ENCODE measurements around the gene NDUFS1. TPM values are rescaled to one million over a fixed set of nuclear protein-coding genes. Genes with fewer than 3 reads are reported as not detected.

The NDUFS1 gene
- total and polyA plus RNA-seq, 2 of the 8 experiments (the other 6 are each of a cell fraction or from before 2014, with no cell fraction given) = 42.1 to 97.0 TPM

DNA sequence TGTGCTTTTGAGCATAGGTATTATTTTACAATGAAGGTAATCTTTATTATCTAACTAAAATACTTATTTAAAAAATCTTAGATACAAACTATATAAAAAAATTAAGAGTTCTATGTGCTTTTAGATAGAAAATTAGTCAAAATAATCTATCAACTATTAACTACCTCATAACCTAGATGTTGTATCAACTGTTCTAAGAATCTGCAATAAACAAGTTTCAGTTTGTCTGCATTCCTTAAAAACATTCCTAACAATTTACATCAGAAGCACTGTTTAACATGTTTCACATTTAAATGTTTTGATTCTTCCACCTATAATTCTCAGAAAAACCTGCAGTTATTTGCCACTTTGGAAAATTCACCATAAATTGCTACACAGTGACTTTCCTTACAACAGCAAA, 33.3 kb downstream of the NDUFS1 start (continued):
- TF ChIP-seq, protein P1, sequence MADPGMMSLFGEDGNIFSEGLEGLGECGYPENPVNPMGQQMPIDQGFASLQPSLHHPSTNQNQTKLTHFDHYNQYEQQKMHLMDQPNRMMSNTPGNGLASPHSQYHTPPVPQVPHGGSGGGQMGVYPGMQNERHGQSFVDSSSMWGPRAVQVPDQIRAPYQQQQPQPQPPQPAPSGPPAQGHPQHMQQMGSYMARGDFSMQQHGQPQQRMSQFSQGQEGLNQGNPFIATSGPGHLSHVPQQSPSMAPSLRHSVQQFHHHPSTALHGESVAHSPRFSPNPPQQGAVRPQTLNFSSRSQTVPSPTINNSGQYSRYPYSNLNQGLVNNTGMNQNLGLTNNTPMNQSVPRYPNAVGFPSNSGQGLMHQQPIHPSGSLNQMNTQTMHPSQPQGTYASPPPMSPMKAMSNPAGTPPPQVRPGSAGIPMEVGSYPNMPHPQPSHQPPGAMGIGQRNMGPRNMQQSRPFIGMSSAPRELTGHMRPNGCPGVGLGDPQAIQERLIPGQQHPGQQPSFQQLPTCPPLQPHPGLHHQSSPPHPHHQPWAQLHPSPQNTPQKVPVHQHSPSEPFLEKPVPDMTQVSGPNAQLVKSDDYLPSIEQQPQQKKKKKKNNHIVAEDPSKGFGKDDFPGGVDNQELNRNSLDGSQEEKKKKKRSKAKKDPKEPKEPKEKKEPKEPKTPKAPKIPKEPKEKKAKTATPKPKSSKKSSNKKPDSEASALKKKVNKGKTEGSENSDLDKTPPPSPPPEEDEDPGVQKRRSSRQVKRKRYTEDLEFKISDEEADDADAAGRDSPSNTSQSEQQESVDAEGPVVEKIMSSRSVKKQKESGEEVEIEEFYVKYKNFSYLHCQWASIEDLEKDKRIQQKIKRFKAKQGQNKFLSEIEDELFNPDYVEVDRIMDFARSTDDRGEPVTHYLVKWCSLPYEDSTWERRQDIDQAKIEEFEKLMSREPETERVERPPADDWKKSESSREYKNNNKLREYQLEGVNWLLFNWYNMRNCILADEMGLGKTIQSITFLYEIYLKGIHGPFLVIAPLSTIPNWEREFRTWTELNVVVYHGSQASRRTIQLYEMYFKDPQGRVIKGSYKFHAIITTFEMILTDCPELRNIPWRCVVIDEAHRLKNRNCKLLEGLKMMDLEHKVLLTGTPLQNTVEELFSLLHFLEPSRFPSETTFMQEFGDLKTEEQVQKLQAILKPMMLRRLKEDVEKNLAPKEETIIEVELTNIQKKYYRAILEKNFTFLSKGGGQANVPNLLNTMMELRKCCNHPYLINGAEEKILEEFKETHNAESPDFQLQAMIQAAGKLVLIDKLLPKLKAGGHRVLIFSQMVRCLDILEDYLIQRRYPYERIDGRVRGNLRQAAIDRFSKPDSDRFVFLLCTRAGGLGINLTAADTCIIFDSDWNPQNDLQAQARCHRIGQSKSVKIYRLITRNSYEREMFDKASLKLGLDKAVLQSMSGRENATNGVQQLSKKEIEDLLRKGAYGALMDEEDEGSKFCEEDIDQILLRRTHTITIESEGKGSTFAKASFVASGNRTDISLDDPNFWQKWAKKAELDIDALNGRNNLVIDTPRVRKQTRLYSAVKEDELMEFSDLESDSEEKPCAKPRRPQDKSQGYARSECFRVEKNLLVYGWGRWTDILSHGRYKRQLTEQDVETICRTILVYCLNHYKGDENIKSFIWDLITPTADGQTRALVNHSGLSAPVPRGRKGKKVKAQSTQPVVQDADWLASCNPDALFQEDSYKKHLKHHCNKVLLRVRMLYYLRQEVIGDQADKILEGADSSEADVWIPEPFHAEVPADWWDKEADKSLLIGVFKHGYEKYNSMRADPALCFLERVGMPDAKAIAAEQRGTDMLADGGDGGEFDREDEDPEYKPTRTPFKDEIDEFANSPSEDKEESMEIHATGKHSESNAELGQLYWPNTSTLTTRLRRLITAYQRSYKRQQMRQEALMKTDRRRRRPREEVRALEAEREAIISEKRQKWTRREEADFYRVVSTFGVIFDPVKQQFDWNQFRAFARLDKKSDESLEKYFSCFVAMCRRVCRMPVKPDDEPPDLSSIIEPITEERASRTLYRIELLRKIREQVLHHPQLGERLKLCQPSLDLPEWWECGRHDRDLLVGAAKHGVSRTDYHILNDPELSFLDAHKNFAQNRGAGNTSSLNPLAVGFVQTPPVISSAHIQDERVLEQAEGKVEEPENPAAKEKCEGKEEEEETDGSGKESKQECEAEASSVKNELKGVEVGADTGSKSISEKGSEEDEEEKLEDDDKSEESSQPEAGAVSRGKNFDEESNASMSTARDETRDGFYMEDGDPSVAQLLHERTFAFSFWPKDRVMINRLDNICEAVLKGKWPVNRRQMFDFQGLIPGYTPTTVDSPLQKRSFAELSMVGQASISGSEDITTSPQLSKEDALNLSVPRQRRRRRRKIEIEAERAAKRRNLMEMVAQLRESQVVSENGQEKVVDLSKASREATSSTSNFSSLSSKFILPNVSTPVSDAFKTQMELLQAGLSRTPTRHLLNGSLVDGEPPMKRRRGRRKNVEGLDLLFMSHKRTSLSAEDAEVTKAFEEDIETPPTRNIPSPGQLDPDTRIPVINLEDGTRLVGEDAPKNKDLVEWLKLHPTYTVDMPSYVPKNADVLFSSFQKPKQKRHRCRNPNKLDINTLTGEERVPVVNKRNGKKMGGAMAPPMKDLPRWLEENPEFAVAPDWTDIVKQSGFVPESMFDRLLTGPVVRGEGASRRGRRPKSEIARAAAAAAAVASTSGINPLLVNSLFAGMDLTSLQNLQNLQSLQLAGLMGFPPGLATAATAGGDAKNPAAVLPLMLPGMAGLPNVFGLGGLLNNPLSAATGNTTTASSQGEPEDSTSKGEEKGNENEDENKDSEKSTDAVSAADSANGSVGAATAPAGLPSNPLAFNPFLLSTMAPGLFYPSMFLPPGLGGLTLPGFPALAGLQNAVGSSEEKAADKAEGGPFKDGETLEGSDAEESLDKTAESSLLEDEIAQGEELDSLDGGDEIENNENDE (IDR thresholded peaks at IDR 0.05; ENCODE audit: insufficient replicate concordance, low read length) = no peak
- no peak for TF ChIP-seq TAF7 (optimal IDR thresholded peaks at IDR 0.05; ENCODE audit: borderline replicate concordance, low read depth, low read length)

All from H1 (cell line).